OCI-LY3 (cell line): Measurements from ENCODE around the gene DGLUCY.

Experiments used
- H2AFZ ChIP-seq: fragments of 200-600, 300-600 bp; shearing (Covaris generic); 2 replicates; pipeline ENCODE4 v1.6.0; 2014; ENCODE audit warnings: antibody characterized with exemption, low read depth, low read length
- H3K27ac ChIP-seq: fragments of 200-600, 300-600 bp; sonication (generic); 2 replicates; pipeline ENCODE4 v1.5.1; 2014; ENCODE audit warnings: mild to moderate bottlenecking, low read length, moderate library complexity, mixed read lengths
- H3K27me3 ChIP-seq: fragments of 200-600, 300-600 bp; sonication (generic); 2 replicates; pipeline ENCODE4 v1.6.1; 2014; ENCODE audit warnings: low read depth, low read length, mixed read lengths
- H3K36me3 ChIP-seq: fragments of 200-600, 300-600 bp; sonication (generic); replicated peaks from 2 replicates; pipeline ENCODE3; 2014; ENCODE audit warnings: low read depth, low read length, mixed read lengths
- H3K4me1 ChIP-seq: fragments of 300-600, 200-600 bp; sonication (generic); 2 replicates; pipeline ENCODE4 v1.6.1; 2014; ENCODE audit warnings: low read length, mixed read lengths
- H3K4me2 ChIP-seq: fragments of 200-600, 300-600 bp; sonication (generic); 2 replicates; pipeline ENCODE4 v1.6.1; 2014; ENCODE audit warnings: low read length, mixed read lengths
- H3K4me3 ChIP-seq: fragments of 300-600, 200-600 bp; sonication (generic); 2 replicates; pipeline ENCODE4 v1.5.1; 2014; ENCODE audit warnings: antibody characterized with exemption, mild to moderate bottlenecking, low read length, moderate library complexity
- H3K79me2 ChIP-seq: fragments of 300-600, 200-600 bp; shearing (Covaris generic); 2 replicates; pipeline ENCODE4 v1.6.1; 2014; ENCODE audit warnings: mild to moderate bottlenecking, low read length, mixed read lengths
- H3K9ac ChIP-seq: fragments of 300-600, 200-600 bp; shearing (Covaris generic); 2 replicates; pipeline ENCODE4 v1.6.0; 2014; ENCODE audit warnings: mild to moderate bottlenecking, low read length, moderate library complexity
- H3K9me3 ChIP-seq: fragments of 200-600, 300-600 bp; shearing (Covaris generic); 2 replicates; pipeline ENCODE4 v1.6.1; 2014; ENCODE audit warnings: low read length, mixed read lengths; ENCODE audit not compliant: insufficient read depth
- H4K20me1 ChIP-seq: fragments of 200-600, 300-600 bp; sonication (generic); 2 replicates; pipeline ENCODE4 v1.6.1; 2016; ENCODE audit warnings: low read length, mixed read lengths; ENCODE audit not compliant: insufficient read depth
- EZH2phosphoT487 ChIP-seq: fragments of 200-600 bp; shearing (Covaris generic); IDR thresholded peaks from 2 replicates; pipeline ENCODE4 v1.6.1; 2018; ENCODE audit warnings: antibody characterized with exemption, mixed run types, low read depth
- TF ChIP-seq, protein P1 (sequence below): fragments of 200-600, 300-600 bp; sonication (generic); IDR thresholded peaks from 2 replicates; pipeline ENCODE4 v1.5.1; 2014; ENCODE audit warnings: antibody characterized with exemption, low read length, low read depth

Gene DGLUCY

DNA sequence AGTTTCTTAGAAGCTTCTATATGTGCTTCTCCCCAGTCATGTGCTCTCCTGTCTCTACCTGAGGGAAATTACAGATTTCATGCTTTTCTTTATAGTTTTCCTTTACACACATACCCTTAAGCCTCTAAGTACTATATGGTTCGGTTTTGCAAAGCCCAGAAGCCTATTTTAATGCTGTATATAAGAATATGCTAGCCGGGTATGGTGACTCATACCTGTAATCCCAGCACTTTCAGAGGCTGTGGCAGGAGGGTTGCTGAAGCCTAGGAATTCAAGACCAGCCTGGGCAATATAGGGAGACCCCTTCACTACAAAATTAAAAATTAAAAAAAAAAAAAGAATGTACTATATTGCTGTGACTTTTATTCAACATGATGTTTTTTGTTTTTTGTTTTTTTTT lies 15.4 kb downstream of the DGLUCY start:
- Histone ChIP-seq H3K27ac (no peak overlapping the region), H3K27me3 (no peaks in the 10 kb centered on the region), H3K9me3 (no peaks in the 10 kb centered on the region), H3K9ac (no peak overlapping the region), H3K4me1 (peaks cover 8% of the 10 kb centered on the region), H3K36me3 (peaks cover 41% of the 10 kb centered on the region), H3K4me2 (no peak overlapping the region), H3K4me3 (no peak overlapping the region), H4K20me1 (no peaks in the 10 kb centered on the region), H2AFZ (no peak overlapping the region), H3K79me2 (peaks cover 20% of the 10 kb centered on the region)
- TF ChIP-seq EZH2phosphoT487, result no peak
- TF ChIP-seq, protein P1, sequence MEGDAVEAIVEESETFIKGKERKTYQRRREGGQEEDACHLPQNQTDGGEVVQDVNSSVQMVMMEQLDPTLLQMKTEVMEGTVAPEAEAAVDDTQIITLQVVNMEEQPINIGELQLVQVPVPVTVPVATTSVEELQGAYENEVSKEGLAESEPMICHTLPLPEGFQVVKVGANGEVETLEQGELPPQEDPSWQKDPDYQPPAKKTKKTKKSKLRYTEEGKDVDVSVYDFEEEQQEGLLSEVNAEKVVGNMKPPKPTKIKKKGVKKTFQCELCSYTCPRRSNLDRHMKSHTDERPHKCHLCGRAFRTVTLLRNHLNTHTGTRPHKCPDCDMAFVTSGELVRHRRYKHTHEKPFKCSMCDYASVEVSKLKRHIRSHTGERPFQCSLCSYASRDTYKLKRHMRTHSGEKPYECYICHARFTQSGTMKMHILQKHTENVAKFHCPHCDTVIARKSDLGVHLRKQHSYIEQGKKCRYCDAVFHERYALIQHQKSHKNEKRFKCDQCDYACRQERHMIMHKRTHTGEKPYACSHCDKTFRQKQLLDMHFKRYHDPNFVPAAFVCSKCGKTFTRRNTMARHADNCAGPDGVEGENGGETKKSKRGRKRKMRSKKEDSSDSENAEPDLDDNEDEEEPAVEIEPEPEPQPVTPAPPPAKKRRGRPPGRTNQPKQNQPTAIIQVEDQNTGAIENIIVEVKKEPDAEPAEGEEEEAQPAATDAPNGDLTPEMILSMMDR, result no peak

DNA sequence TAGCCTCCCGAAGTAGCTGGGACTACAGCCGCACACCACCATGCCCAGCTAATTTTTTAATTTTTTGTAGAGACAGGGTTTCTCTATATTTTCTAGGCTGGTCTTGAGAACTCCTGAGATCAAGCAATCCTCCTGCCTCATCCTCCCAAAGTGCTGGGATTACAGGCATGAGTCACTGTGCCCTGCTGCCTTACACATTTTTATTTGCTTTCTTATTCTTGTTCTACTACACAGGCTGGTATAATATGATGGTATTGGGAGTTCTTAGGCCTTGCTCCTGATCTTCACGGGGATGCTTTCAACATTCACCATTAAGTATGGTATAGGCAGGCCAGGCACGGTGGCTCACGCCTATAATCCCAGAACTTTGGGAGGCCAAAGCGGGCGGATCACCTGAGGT lies 21.2 kb downstream of the DGLUCY start:
- H3K79me2 ChIP-seq, result peaks cover 4% of the 10 kb centered on the region; the same call in 1 of the 2 replicates
- no peak overlapping the region for H3K4me3 ChIP-seq
- H2AFZ ChIP-seq, result no peak overlapping the region
- no peak overlapping the region for H3K4me2 ChIP-seq
- no peaks in the 10 kb centered on the region for H4K20me1 ChIP-seq
- H3K27ac ChIP-seq, result no peak overlapping the region
- no peaks in the 10 kb centered on the region for H3K9me3 ChIP-seq
- peaks cover 14% of the 10 kb centered on the region for H3K36me3 ChIP-seq
- H3K9ac ChIP-seq, result no peak overlapping the region
- no peaks in the 10 kb centered on the region for H3K27me3 ChIP-seq
- peaks cover 17% of the 10 kb centered on the region for H3K4me1 ChIP-seq
- TF ChIP-seq EZH2phosphoT487, result no peak
- TF ChIP-seq, protein P1, result no peak

DNA sequence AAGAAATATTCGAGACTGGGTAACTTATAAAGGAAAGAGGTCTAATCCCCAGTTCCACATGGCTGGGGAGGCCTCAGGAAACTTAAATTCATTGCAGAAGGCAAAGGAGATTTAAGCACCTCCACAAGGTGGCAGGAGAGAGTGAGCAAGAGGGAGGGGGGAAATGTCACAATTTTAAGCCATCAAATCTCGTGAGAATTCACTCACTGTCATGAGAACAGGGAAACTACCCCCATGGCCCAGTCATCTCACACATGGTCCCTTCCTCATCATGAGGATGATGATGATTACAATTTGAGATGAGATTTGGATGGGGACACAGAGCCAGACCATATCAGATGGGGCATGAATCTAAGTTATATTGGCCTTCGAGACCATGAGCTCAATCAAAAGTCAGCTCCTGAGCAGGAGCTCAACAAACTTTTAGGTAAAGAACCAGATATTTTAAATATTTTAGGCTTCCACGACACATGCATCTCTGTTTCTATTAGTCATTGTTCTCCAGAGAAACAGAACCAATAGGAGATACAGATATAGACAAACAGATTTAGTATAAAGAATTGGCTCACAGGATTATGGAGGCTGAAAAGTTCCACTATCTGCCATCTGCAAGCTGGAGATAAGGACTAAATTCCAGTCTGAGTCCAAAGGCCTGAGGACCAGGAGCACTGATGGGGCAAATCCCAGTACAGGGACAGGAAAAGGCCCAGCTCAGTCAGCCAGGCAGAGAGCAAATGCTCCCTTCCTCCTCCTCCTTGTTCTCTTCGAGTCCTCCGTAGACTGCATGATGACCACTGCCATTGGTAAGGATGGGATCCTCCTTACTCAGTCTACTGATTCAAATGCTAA lies 24.9 kb downstream of the DGLUCY start:
- Histone ChIP-seq H3K4me3 (no peak overlapping the region), H3K79me2 (peaks cover 14% of the 10 kb centered on the region; the same call in 1 of the 2 replicates), H4K20me1 (no peaks in the 10 kb centered on the region), H3K4me1 (peaks cover 51% of the 10 kb centered on the region), H3K27ac (peak overlapping the region; percentile 33; the same call in 1 of the 2 replicates), H3K27me3 (no peaks in the 10 kb centered on the region), H2AFZ (no peak overlapping the region), H3K9ac (no peak overlapping the region), H3K9me3 (no peaks in the 10 kb centered on the region), H3K36me3 (peaks cover 11% of the 10 kb centered on the region), H3K4me2 (peak overlapping the region; percentile 22; the same call in 1 of the 2 replicates)
- TF ChIP-seq, protein P1, result peak; percentile 55
- no peak for TF ChIP-seq EZH2phosphoT487

DNA sequence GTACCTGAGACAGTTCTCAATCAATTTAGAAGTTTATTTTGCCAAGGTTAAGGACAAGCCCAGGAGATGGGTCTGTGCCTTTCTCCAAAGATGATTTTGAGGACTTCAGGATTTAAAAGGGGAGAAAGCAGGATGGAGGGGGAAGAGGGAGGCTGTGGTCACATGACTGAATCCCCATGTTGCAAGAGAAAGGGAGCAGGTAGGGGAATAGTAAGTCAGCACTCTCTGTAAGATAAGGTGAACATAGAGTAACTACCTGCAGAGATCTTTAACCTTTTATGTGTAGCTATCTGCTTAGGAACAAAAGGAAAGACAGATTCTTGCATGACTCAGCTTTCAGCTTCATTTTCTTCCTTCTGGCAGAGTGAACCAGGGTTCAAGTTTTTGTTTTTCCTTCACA lies 25.9 kb downstream of the DGLUCY start:
- H3K4me2 ChIP-seq, result no peak overlapping the region
- H3K4me3 ChIP-seq, result no peak overlapping the region
- no peak overlapping the region for H2AFZ ChIP-seq
- H3K9me3 ChIP-seq, result no peaks in the 10 kb centered on the region
- peaks cover 14% of the 10 kb centered on the region for H3K36me3 ChIP-seq
- H4K20me1 ChIP-seq, result no peaks in the 10 kb centered on the region
- TF ChIP-seq, protein P1, result no peak
- no peak for TF ChIP-seq EZH2phosphoT487
- H3K27me3 ChIP-seq, result no peaks in the 10 kb centered on the region
- H3K4me1 ChIP-seq, result peaks cover 55% of the 10 kb centered on the region
- no peak overlapping the region for H3K9ac ChIP-seq
- H3K79me2 ChIP-seq, result peaks cover 14% of the 10 kb centered on the region; the same call in 1 of the 2 replicates
- peak overlapping the region; percentile 0; the same call in 1 of the 2 replicates for H3K27ac ChIP-seq
